Cerebellar cortex (tissue), 1 donor: Measurements from ENCODE around the gene MAST4.

ENCODE experiments used
- DNase-seq: peaks from one replicate; pipeline ENCODE4 v3.0.0-alpha.2; 2015; ENCODE audit warnings: low spot score

The MAST4 gene

DNA sequence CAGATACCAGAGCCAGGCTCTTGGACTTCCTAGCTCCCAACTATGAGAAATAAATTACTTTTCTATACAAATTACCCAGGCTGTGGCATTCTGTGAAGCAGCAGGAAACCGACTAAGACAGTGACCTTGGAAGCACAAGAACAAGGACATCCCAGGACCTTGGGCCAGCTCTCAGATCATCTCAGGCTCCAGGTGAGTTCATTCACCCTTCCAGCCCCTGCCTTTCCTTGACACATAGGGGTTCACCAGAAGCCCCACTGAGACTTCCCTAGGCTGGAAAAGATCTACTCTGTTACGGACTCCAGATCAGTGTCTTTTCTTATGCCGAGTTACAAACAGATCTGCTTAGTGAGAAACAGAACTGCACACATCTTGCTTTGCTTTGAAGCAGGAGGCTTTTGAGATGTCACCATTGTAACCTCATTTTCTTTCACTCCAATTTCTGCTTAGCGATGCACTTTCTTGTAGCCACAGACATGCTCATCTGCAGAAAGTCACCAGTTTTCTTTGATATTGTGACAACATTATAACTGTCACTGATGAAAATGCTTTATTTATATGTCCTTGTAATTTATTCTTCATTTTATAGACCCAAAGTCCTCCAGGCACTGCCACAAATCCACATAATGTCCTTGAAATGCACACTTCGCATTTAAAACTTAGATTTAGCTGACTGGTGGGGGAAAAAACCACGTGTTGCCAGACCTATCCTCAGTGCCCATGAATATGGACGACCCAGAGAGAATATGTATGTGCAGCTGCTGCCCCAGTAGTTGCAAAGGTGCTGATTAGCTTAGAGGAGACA is 592.3 kb downstream of the MAST4 start:
- DNase-seq: no peak

- DNase-seq: no peak
These were observed 592.8 kb downstream of the MAST4 start for GRCh38 chr5:67189079-67189354.

GRCh38 chr5:67189931-67190330 is 593.7 kb downstream of the MAST4 start:
- DNase-seq: no peak

DNA sequence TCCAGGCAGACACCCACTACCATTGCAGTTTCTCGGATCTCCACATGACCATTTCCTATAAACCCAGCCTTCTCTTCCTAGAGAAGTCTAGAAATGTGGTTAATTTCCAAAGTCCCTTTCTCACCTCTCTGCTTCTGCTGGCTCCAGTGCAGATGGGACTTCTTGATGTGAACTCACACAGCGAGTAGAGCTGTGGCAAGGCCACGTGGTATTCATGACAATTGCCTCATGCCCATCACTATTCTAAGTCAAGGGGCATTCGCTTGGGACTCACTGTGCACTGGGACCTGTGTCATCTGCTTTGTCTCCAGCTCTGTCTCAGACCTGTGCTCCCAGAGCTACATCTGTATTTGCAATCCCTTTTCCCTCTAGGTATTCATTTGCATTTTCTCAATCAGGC is 594.2 kb downstream of the MAST4 start:
- no peak for DNase-seq

DNA sequence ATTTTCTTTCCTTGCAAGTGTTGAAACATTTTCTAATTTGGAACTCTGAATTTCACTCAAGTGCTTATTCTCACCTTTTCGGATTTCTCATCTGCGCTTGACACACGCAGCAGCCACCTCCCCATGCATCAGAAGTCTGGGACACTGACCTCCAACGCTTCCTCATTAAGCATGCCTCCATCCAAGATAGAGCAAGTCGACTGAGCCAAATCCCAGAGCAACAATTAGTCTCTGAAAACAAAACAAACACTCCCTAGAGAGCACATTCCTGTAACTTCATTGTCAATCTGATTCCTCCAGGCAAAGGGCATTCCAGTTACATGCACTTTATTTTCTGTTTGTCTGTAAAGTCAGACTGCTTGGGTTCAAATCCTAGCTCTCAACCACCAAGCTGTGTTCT is 594.7 kb downstream of the MAST4 start:
- no peak for DNase-seq

DNA sequence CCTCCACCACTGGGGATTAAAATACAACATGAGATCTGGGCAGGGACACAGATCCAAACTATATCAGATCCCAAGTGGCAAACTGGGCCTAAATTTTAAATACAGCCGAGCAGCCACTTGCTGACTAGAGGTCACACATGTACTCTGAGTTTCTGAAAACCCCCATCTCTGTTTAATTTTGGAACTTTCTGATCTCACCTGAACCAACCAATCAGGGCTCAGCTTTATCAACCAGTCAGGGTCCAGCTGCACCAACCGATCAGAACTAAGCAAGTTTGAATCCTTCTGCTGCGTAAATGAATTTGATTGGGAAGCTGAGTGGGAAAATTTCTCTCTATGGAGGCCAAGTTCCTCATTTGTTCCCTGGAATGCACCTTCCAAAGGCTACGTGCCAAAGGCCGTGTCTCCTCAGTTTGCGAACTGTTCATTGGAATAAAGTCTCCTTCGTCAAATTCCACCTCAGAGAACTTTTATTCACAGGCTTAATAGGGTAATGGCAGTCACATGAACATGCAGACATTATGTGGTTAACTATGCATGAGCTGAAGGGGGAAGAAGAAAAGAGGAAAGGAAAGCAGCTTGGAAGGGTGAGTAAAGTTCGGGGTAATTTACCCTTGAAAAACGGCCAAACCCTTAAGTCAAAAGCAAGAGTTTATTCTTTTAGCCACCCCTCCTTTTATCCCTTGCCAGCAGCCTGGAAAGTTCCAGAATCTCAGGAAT is 596.7 kb downstream of the MAST4 start:
- no peak for DNase-seq

- no peak for DNase-seq
These were observed 597.2 kb downstream of the MAST4 start for GRCh38 chr5:67193439-67193807.

GRCh38 chr5:67194166-67194565 is 598.0 kb downstream of the MAST4 start:
- DNase-seq: no peak

DNA sequence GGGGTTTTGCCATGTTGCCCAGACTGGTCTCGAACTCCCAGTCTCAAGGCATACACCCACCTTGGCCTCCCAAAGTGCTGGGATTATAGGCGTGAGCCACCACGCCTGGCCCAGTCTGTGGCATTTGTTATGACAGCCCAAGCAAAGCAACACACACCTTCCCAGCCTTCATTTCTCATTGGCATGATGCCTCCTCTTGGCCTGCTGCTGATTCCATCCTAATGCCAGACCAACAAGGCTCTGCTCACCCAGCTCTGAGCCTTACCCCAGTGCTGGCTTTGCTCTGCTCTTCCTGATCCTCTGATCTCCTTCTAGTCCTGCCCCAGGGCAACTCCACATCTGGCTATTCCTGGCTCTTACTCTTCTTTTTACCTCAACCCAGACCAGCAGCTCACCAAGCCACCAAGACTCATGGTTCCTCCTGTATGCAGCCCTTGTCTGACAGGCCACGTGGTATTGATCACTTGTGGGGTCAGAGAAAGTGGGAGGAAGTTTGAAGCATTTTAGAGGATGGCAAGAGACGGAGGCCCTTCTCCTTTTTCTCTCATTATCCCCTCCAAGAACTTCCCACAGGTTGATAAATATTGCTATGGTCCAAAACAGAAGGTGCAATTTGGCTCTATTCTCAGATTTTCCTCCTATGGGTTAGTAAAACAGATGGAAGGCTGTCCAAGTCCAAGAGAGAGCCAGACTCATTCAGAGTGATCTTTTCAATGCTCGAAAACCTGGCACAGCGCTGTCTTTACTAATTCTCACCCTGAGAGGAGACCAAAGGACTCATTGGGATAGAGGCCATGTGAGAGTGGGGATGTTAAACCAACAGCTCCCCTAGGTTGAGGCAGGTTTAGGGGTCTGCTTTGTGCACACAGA is 599.4 kb downstream of the MAST4 start:
- peak; percentile 96 for DNase-seq

DNA sequence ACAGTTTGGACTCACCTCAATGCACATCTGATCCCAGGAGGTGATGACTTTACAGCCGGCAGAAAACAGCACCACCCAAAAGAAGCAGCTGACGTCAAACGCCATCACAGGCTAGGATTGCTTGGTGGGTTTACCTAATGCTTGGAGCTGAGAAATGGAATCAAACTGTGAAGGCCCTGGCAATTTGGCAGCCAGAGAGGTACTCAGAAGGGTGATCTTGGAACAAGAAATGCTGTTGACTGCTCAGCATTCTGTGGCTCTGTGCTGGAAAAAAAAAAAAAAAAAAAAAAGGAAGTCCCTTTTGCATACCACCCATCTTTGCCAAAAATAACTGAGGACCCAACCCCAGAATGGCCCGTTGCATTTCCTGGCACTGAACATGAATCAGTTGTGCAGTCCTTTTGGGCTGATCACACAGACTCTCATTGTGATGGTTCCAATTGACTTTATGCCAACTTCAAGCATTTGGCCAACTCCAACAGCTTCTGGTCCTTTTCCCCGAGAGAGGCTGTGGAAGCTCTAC is 600.4 kb downstream of the MAST4 start, which contains the start of gene CD180:
CD180 (minus strand) TSS at position 263 of the 523 bp plus-strand sequence; CDS start at position 105, 158 bp downstream.
- peak; percentile 86 for DNase-seq

DNA sequence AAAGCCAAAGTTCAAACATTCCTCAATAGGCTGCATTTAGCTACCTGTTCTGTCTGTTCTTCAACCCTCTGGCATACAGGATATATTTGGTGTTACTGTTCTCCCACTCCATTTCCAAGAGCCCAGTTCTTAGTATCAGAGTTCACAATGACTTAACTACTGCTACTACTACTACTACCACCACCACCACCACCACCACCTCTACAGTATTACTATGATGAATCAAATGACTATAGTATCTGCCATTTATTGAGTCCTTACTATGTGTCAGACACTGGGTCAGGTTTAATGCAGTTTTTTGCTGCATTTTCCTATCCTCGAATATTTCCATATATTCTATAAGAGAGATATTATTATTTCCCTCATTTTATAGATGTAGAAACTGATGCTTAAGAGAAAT is 601.3 kb downstream of the MAST4 start:
- no peak for DNase-seq

GRCh38 chr5:67198917-67199316 is 602.7 kb downstream of the MAST4 start:
- DNase-seq: no peak

- no peak for DNase-seq
These were observed 603.7 kb downstream of the MAST4 start for GRCh38 chr5:67199859-67200258.

- no peak for DNase-seq
These were observed 604.8 kb downstream of the MAST4 start for GRCh38 chr5:67200809-67201562.

DNA sequence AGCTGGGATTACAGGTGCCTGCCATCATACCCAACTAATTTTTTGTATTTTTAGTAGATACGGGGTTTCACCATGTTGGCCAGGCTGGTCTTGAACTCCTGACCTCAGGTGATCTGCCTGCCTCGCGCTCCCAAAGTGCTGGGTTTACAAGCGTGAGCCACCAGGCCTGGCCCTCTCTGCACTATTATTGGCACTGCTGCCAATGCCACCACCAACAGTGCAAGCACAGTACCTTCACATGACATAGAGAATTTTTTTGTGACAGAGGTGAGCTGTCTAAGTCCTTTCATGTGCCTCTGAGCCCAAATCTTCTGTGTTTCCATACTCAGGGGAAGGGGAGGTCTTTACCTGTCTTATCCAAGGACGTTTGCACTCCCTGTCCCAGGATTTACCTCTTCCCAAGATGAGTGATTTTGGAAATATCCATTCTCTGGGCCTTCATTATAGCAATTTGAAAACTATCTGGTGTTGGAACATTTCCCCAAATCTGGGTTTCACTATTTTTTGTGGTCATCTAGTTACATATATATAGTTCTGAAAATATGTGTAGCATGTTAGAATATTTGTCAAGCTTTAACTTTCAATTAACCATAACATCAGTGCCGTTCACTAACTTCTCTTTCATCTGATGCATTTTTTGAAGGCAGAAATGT is 605.8 kb downstream of the MAST4 start:
- DNase-seq: no peak

GRCh38 chr5:67202828-67203227 is 606.6 kb downstream of the MAST4 start:
- no peak for DNase-seq

GRCh38 chr5:67203701-67204074 is 607.5 kb downstream of the MAST4 start:
- DNase-seq: no peak

DNA sequence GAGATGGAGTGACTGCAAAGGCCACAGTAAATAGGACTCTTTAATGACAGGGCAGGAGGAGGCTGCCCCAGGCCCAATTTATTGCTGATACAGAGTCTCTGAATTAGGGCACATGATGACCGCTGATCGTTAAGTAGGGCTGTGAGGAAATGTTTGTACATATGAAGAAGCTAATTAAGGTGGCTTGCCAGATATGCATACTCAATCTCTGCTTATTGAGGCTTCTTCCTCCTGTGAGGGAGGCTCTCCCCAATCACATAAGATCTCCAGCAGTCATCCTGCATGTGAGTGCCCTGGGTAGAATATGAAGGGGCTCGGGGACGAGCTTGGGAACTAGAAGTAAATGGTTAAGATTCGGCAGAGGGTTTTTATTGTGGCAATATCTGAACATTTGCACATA is 608.6 kb downstream of the MAST4 start:
- no peak for DNase-seq

DNA sequence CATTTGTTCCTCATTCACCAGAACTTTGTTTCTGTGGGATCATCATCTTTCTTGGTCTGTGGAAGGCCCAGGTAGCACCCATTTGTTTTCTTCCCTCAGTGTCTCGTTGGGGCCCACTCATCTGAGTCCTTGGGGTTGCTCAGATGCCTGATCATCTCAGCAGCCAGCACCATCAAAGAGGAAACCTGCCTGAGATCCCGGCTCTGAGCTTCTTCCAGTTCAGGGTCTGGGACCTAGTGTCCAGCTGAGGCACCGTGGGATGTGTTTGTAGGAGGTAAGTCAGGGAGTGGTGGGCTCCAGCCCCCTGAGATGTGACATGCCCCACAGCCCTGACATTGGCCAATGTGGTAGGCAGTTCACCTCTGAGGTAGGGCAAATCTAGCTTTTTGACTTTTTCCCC is 609.8 kb downstream of the MAST4 start:
- no peak for DNase-seq

GRCh38 chr5:67206461-67206860 is 610.3 kb downstream of the MAST4 start:
- no peak for DNase-seq

- DNase-seq: no peak
These were observed 610.7 kb downstream of the MAST4 start for GRCh38 chr5:67206929-67207328.
